Hepatocyte (in vitro differentiated cells): ENCODE measurements around the gene SIDT2. TPM values are rescaled to one million over a fixed set of nuclear protein-coding genes. Genes with fewer than 3 reads are reported as not detected.

Experiments used
- DNase-seq: peaks from one replicate; pipeline ENCODE4 v3.0.0-alpha.2; 2016; ENCODE audit warnings: low spot score
- H2AFZ ChIP-seq: fragments of 200-600 bp; sonication (generic); 2 replicates; pipeline ENCODE4 v1.6.0; 2016; ENCODE audit warnings: antibody characterized with exemption, mild to moderate bottlenecking
- H3K27ac ChIP-seq: fragments of 200-600 bp; sonication (generic); 2 replicates; pipeline ENCODE4 v1.5.1; 2016; ENCODE audit warnings: mild to moderate bottlenecking
- H3K27me3 ChIP-seq: fragments of 200-600 bp; sonication (generic); 2 replicates; pipeline ENCODE4 v1.6.1; 2016
- H3K36me3 ChIP-seq: fragments of 200-600 bp; sonication (generic); replicated peaks from 2 replicates; pipeline ENCODE4 v1.5.1; 2016; ENCODE audit warnings: low read depth; ENCODE audit not compliant: insufficient read depth
- H3K4me1 ChIP-seq: fragments of 200-600 bp; sonication (generic); 2 replicates; pipeline ENCODE4 v1.5.1; 2016; ENCODE audit warnings: mild to moderate bottlenecking, moderate library complexity; ENCODE audit not compliant: insufficient read depth
- H3K4me2 ChIP-seq: fragments of 200-600 bp; sonication (generic); 2 replicates; pipeline ENCODE4 v1.6.0; 2016
- H3K4me3 ChIP-seq: fragments of 200-600 bp; sonication (generic); 2 replicates; pipeline ENCODE4 v1.5.1; 2016; ENCODE audit warnings: mild to moderate bottlenecking
- H3K79me2 ChIP-seq: fragments of 200-600 bp; sonication (generic); 2 replicates; pipeline ENCODE4 v1.6.0; 2017; ENCODE audit warnings: mild to moderate bottlenecking
- H3K9me2 ChIP-seq: fragments of 200-600 bp; sonication (generic); replicated peaks from 2 replicates; pipeline ENCODE4 v1.6.0; 2017; ENCODE audit warnings: mild to moderate bottlenecking; ENCODE audit not compliant: insufficient read depth
- H3K9me3 ChIP-seq: fragments of 200-600 bp; sonication (generic); 2 replicates; pipeline ENCODE4 v1.5.1; 2016; ENCODE audit warnings: low read depth, mild to moderate bottlenecking
- H4K20me1 ChIP-seq: fragments of 200-600 bp; sonication (generic); 2 replicates; pipeline ENCODE4 v1.6.0; 2016; ENCODE audit warnings: mild to moderate bottlenecking; ENCODE audit not compliant: insufficient read depth, poor library complexity, severe bottlenecking
- EZH2 ChIP-seq: fragments of 200-600 bp; sonication (generic); IDR thresholded peaks from 2 replicates; pipeline ENCODE4 v1.6.1; 2016; ENCODE audit warnings: antibody characterized with exemption, mild to moderate bottlenecking, borderline replicate concordance
- EZH2phosphoT487 ChIP-seq: fragments of 200-600 bp; sonication (generic); IDR thresholded peaks from one replicate; pipeline ENCODE4 v1.6.1; 2018; ENCODE audit warnings: antibody characterized with exemption, mild to moderate bottlenecking, low read depth, moderate library complexity; ENCODE audit not compliant: unreplicated experiment, severe bottlenecking
- WGBS: methylation state at CpG from one replicate; pipeline ENCODE4 v1.1.6; 2016; ENCODE audit warnings: low lambda C conversion rate; ENCODE audit errors: missing lambda C conversion rate; 5-methylcytosine and 5-hydroxymethylcytosine counted together
- polyA plus RNA-seq: library from polyadenylated mRNA; unstranded; fragments of >200 nt; fragmentation: Nextera tagmentation; extraction: Ambion mirVana; gene quantifications from 2 replicates; pipeline ENCODE4 v1.2.1, GENCODE V29; 2016
- total RNA-seq: library from RNA; depleted of rRNA; stranded (reverse); fragments of >200 nt; gene quantifications from 2 replicates; pipeline ENCODE4 v1.2.3, GENCODE V29; 2014
- TF ChIP-seq, protein P1 (sequence below): fragments of 200-600 bp; sonication (generic); IDR thresholded peaks from 2 replicates; pipeline ENCODE4 v1.5.1; 2016; ENCODE audit warnings: antibody characterized with exemption, mild to moderate bottlenecking; ENCODE audit not compliant: poor library complexity

SIDT2 gene
- total and polyA plus RNA-seq, 2 experiments from 2014 or later, result 16.7 to 27.1 TPM

DNA sequence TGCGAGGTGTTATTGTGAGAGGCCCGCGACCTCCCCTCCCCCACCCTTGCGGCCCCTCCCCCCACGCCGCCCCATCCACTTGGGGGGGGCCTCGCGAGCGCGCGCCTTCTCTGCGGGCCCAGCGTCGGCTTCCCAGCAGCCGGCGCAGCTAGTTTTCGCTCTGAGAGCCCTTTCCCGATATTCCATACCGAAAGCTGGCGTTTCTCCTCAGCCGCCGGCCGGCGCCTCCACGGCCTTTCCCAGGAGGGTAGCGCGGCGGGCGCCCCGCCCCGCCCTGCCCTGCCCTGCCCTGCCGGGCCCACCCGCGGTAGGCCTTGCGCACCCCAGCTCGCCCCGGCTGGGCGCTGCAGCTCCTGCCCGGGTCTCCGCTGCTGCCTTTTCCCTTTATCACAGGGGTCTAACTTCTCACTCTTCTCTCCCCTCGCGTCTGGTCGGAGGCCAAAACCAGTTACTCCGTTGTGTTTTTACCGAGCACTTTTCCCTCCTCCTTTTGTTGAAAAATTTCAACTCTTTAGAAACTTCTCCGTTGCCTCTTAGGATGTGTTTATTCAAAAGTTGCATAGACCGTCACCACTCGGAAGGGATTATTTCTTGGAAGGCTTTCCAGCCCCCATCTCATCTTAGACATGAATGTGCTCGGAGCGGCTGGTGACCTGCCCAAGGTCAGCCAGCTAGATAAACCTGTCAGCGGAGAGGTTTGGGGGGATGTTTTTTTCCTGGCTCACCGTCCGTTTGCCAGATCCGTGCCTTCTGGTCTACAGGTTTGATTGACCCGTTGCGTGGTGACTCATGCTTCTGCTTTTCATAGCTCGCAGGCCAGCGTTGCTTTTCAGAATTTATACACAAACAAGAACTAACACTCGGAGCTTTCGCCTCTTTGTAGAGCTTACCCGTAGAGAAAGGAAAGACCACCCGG is 33.8 kb upstream of the SIDT2 start:
- peaks cover 51% of the 10 kb centered on the region for H4K20me1 ChIP-seq
- H3K4me1 ChIP-seq, result peaks cover 18% of the 10 kb centered on the region
- H3K4me2 ChIP-seq, result peak overlapping the region; percentile 90
- 1% methylated on average over 43 of the region's 62 CpGs for WGBS
- no peaks in the 10 kb centered on the region for H3K9me3 ChIP-seq
- peak overlapping the region; percentile 99 for H3K4me3 ChIP-seq
- peaks cover 56% of the 10 kb centered on the region for H3K79me2 ChIP-seq
- no peaks in the 10 kb centered on the region for H3K27me3 ChIP-seq
- peak; percentile 79 for DNase-seq
- no peaks in the 10 kb centered on the region for H3K36me3 ChIP-seq
- no peaks in the 10 kb centered on the region for H3K9me2 ChIP-seq
- TF ChIP-seq EZH2 (no peak), EZH2phosphoT487 (no peak)
- TF ChIP-seq, protein P1, sequence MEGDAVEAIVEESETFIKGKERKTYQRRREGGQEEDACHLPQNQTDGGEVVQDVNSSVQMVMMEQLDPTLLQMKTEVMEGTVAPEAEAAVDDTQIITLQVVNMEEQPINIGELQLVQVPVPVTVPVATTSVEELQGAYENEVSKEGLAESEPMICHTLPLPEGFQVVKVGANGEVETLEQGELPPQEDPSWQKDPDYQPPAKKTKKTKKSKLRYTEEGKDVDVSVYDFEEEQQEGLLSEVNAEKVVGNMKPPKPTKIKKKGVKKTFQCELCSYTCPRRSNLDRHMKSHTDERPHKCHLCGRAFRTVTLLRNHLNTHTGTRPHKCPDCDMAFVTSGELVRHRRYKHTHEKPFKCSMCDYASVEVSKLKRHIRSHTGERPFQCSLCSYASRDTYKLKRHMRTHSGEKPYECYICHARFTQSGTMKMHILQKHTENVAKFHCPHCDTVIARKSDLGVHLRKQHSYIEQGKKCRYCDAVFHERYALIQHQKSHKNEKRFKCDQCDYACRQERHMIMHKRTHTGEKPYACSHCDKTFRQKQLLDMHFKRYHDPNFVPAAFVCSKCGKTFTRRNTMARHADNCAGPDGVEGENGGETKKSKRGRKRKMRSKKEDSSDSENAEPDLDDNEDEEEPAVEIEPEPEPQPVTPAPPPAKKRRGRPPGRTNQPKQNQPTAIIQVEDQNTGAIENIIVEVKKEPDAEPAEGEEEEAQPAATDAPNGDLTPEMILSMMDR, result no peak
- peak overlapping the region; percentile 98 for H2AFZ ChIP-seq
- peak overlapping the region; percentile 95 for H3K27ac ChIP-seq

DNA sequence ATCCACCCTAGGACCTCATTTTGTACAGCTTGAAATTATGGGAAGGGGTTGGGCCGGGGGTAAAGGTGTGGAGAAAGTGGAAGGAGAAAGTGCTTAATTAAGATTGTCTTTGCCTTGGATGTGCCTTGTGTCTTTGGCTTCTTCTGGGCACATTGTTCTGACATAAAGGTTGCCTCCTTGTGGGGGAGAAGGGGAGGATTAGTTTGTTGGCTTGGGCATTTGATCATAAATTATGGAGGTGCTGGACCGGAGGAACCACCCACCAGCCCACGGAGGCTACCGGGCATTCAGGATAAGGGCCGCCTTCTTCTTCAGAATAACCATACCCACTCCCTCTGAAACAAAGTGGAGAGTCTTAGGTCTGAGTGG is 33.2 kb upstream of the SIDT2 start:
- Histone ChIP-seq H3K4me1 (peaks cover 18% of the 10 kb centered on the region), H2AFZ (no peak overlapping the region)

DNA sequence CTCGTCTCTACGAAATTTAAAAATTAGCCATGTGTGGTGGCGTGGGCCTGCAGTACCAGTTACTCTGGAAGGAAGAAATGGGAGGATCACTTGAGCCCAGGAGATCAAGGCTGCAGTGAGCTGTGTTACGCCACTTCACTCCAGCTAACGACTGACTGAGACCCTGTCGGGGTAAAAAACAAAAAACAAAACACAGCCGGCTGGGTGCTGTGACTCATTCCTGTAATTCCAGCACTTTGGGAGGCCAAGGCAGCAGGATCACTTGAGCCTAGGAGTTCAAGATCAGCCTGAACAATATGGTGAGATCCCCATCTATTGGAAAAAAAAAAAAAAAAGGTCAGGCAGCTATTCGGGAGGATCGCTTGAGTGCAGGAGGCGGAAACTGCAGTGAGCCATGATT is 32.0 kb upstream of the SIDT2 start:
- Histone ChIP-seq H3K4me3 (no peak overlapping the region), H3K36me3 (no peaks in the 10 kb centered on the region), H3K27me3 (no peaks in the 10 kb centered on the region), H2AFZ (no peak overlapping the region), H3K27ac (peak overlapping the region; percentile 28), H3K79me2 (peaks cover 73% of the 10 kb centered on the region), H3K4me1 (peaks cover 18% of the 10 kb centered on the region), H4K20me1 (peaks cover 68% of the 10 kb centered on the region), H3K4me2 (peak overlapping the region; percentile 90), H3K9me2 (no peaks in the 10 kb centered on the region), H3K9me3 (no peaks in the 10 kb centered on the region)
- TF ChIP-seq EZH2, result no peak
- TF ChIP-seq EZH2phosphoT487, result no peak
- TF ChIP-seq, protein P1, result no peak
- no peak for DNase-seq
- 65% methylated on average over 10 of the region's 10 CpGs for WGBS

More for the DNA sequence above, 33.2 kb upstream of the SIDT2 start:
- Histone ChIP-seq H4K20me1 (peaks cover 58% of the 10 kb centered on the region), H3K27ac (peak overlapping the region; percentile 95), H3K9me3 (no peaks in the 10 kb centered on the region), H3K4me2 (peak overlapping the region; percentile 90), H3K79me2 (peaks cover 62% of the 10 kb centered on the region), H3K4me3 (peak overlapping the region; percentile 99), H3K9me2 (no peaks in the 10 kb centered on the region), H3K36me3 (no peaks in the 10 kb centered on the region), H3K27me3 (no peaks in the 10 kb centered on the region)
- 6% methylated on average over 5 of the region's 5 CpGs for WGBS
- TF ChIP-seq EZH2phosphoT487 (no peak), EZH2 (no peak)
- TF ChIP-seq, protein P1, result no peak
- peak; percentile 19 for DNase-seq
